Subcutaneous adipose tissue (tissue), 4 donors: ENCODE measurements around the gene C6orf118. TPM values are rescaled to one million over a fixed set of nuclear protein-coding genes. Genes with fewer than 3 reads are reported as not detected.

Experiments used
- CTCF ChIP-seq: fragments of 450-650 bp; IDR thresholded peaks from one replicate; pipeline ENCODE4 v1.5.1; 2016; ENCODE audit warnings: low read depth, mild to moderate bottlenecking, control low read depth, antibody characterized with exemption, moderate library complexity
- total RNA-seq, 4 donors: library from RNA; depleted of rRNA; stranded (reverse); fragments of >200 nt; gene quantifications; one replicate each; pipeline ENCODE4 v1.1.0, GENCODE V29; 2016

Gene C6orf118
- total RNA-seq, 4 donors from 2014 or later, result not detected

GRCh38 chr6:165245287-165245686 is 64.1 kb downstream of the C6orf118 start:
- no peak for TF ChIP-seq CTCF

- TF ChIP-seq CTCF, result no peak
Observed at GRCh38 chr6:165244524-165245247, 64.7 kb downstream of the C6orf118 start.

GRCh38 chr6:165243801-165244200 is 65.6 kb downstream of the C6orf118 start:
- TF ChIP-seq CTCF, result no peak

- TF ChIP-seq CTCF, result no peak
Observed at GRCh38 chr6:165236326-165236725, 73.1 kb downstream of the C6orf118 start.

GRCh38 chr6:165232731-165233488 is 76.5 kb downstream of the C6orf118 start:
- no peak for TF ChIP-seq CTCF

- no peak for TF ChIP-seq CTCF
Observed at GRCh38 chr6:165231581-165232561, 77.5 kb downstream of the C6orf118 start.
